Measurements from ENCODE around the gene C11orf21. TPM values are rescaled to one million over a fixed set of nuclear protein-coding genes. Genes with fewer than 3 reads are reported as not detected.

Gene C11orf21
- total and polyA plus RNA-seq, 2 donors: 2.4 to 18.9 TPM

GRCh38 chr11:2272228-2272945 is 29.3 kb downstream of the C11orf21 start:
- H3K27ac ChIP-seq (ENCODE audit: low read depth in 1 of 2, low read length in 1 of 2): no peak overlapping the region
- H3K4me3 ChIP-seq (ENCODE audit: low read length in 2 of 2): no peak overlapping the region
- peaks cover 3 to 8% of the 10 kb centered on the region in 2 donors for H3K4me1 ChIP-seq (ENCODE audit: control insufficient read depth in 2 of 2, insufficient read depth in 2 of 2, low read length in 2 of 2)
- no peaks in the 10 kb centered on the region for H3K9me3 ChIP-seq (ENCODE audit: control insufficient read depth in 2 of 2, insufficient read depth in 1 of 2, low read length in 1 of 2)
- 78% methylated on average over 21 of the region's 21 CpGs for WGBS
- H3K27me3 ChIP-seq (ENCODE audit: control insufficient read depth in 2 of 2, insufficient read depth in 1 of 2, low read length in 1 of 2): peaks cover 47 to 62% of the 10 kb centered on the region in 2 donors
- no peak for DNase-seq (ENCODE audit: low read depth in 6 of 9, low spot score in 9 of 9)
- no peaks in the 10 kb centered on the region for H3K36me3 ChIP-seq (ENCODE audit: control insufficient read depth in 2 of 2, insufficient read depth in 2 of 2, low read length in 1 of 2)

GRCh38 chr11:2271327-2272227 is 30.1 kb downstream of the C11orf21 start:
- DNase-seq (ENCODE audit: low read depth in 6 of 9, low spot score in 9 of 9): no peak
- Histone ChIP-seq H3K36me3 (ENCODE audit: control insufficient read depth in 2 of 2, insufficient read depth in 2 of 2, low read length in 1 of 2) (no peaks in the 10 kb centered on the region), H3K9me3 (ENCODE audit: control insufficient read depth in 2 of 2, insufficient read depth in 1 of 2, low read length in 1 of 2) (no peaks in the 10 kb centered on the region), H3K4me3 (ENCODE audit: low read length in 2 of 2) (peak overlapping the region in 1 of 2 donors; percentile 11), H3K4me1 (ENCODE audit: control insufficient read depth in 2 of 2, insufficient read depth in 2 of 2, low read length in 2 of 2) (peaks cover 3 to 10% of the 10 kb centered on the region in 2 donors), H3K27me3 (ENCODE audit: control insufficient read depth in 2 of 2, insufficient read depth in 1 of 2, low read length in 1 of 2) (peaks cover 48 to 70% of the 10 kb centered on the region in 2 donors), H3K27ac (ENCODE audit: low read depth in 1 of 2, low read length in 1 of 2) (no peak overlapping the region)
- 35% methylated on average over 45 of the region's 45 CpGs for WGBS

GRCh38 chr11:2271077-2271326 is 30.7 kb downstream of the C11orf21 start:
- Histone ChIP-seq H3K4me1 (ENCODE audit: control insufficient read depth in 2 of 2, insufficient read depth in 2 of 2, low read length in 2 of 2) (peaks cover 3 to 15% of the 10 kb centered on the region in 2 donors), H3K36me3 (ENCODE audit: control insufficient read depth in 2 of 2, insufficient read depth in 2 of 2, low read length in 1 of 2) (no peaks in the 10 kb centered on the region), H3K27ac (ENCODE audit: low read depth in 1 of 2, low read length in 1 of 2) (no peak overlapping the region), H3K4me3 (ENCODE audit: low read length in 2 of 2) (peak overlapping the region in 1 of 2 donors; percentile 11), H3K27me3 (ENCODE audit: control insufficient read depth in 2 of 2, insufficient read depth in 1 of 2, low read length in 1 of 2) (peaks cover 48 to 76% of the 10 kb centered on the region in 2 donors), H3K9me3 (ENCODE audit: control insufficient read depth in 2 of 2, insufficient read depth in 1 of 2, low read length in 1 of 2) (no peaks in the 10 kb centered on the region)
- peak in 1 of 9 donors; percentile 33 for DNase-seq (ENCODE audit: low read depth in 6 of 9, low spot score in 9 of 9)
- WGBS: 3% methylated on average over 28 of the region's 28 CpGs

- H3K27ac ChIP-seq (ENCODE audit: low read depth in 1 of 2, low read length in 1 of 2): peak within 1 kb of the TSS in 1 of 2 donors; percentile 22
- peak in 1 of 9 donors; percentile 10 for DNase-seq (ENCODE audit: low read depth in 6 of 9, low spot score in 9 of 9)
- no peaks in the 10 kb centered on the region for H3K36me3 ChIP-seq (ENCODE audit: control insufficient read depth in 2 of 2, insufficient read depth in 2 of 2, low read length in 1 of 2)
- H3K4me3 ChIP-seq (ENCODE audit: low read length in 2 of 2): peak within 1 kb of the TSS in 1 of 2 donors; percentile 34
- H3K9me3 ChIP-seq (ENCODE audit: control insufficient read depth in 2 of 2, insufficient read depth in 1 of 2, low read length in 1 of 2): no peaks in the 10 kb centered on the region
- 4% methylated on average over 89 of the region's 89 CpGs for WGBS
- H3K27me3 ChIP-seq (ENCODE audit: control insufficient read depth in 2 of 2, insufficient read depth in 1 of 2, low read length in 1 of 2): peaks cover 48 to 80% of the 10 kb centered on the region in 2 donors
- H3K4me1 ChIP-seq (ENCODE audit: control insufficient read depth in 2 of 2, insufficient read depth in 2 of 2, low read length in 2 of 2): peaks cover 3 to 20% of the 10 kb centered on the region in 2 donors
Observed at GRCh38 chr11:2270322-2271076, 31.2 kb downstream of the C11orf21 start, which contains the start of gene ASCL2. TSS of gene ASCL2 (minus strand) at chr11:2270588. CDS start at chr11:2270332, 256 bp downstream.

- 2% methylated on average over 104 of the region's 104 CpGs for WGBS
- peak in 6 of 9 donors; percentile 13 to 60 (median 38) for DNase-seq (ENCODE audit: low read depth in 6 of 9, low spot score in 9 of 9)
- Histone ChIP-seq H3K4me3 (ENCODE audit: low read length in 2 of 2) (peak overlapping the region in 1 of 2 donors; percentile 34), H3K27ac (ENCODE audit: low read depth in 1 of 2, low read length in 1 of 2) (peak overlapping the region in 1 of 2 donors; percentile 22), H3K9me3 (ENCODE audit: control insufficient read depth in 2 of 2, insufficient read depth in 1 of 2, low read length in 1 of 2) (no peaks in the 10 kb centered on the region), H3K4me1 (ENCODE audit: control insufficient read depth in 2 of 2, insufficient read depth in 2 of 2, low read length in 2 of 2) (peaks cover 3 to 23% of the 10 kb centered on the region in 2 donors), H3K36me3 (ENCODE audit: control insufficient read depth in 2 of 2, insufficient read depth in 2 of 2, low read length in 1 of 2) (no peaks in the 10 kb centered on the region), H3K27me3 (ENCODE audit: control insufficient read depth in 2 of 2, insufficient read depth in 1 of 2, low read length in 1 of 2) (peaks cover 48 to 84% of the 10 kb centered on the region in 2 donors)
Observed at GRCh38 chr11:2269601-2270321, 32.0 kb downstream of the C11orf21 start.

- H3K36me3 ChIP-seq (ENCODE audit: control insufficient read depth in 2 of 2, insufficient read depth in 2 of 2, low read length in 1 of 2): no peaks in the 10 kb centered on the region
- H3K4me3 ChIP-seq (ENCODE audit: low read length in 2 of 2): peak overlapping the region in 1 of 2 donors; percentile 34
- H3K9me3 ChIP-seq (ENCODE audit: control insufficient read depth in 2 of 2, insufficient read depth in 1 of 2, low read length in 1 of 2): no peaks in the 10 kb centered on the region
- H3K4me1 ChIP-seq (ENCODE audit: control insufficient read depth in 2 of 2, insufficient read depth in 2 of 2, low read length in 2 of 2): peaks cover 3 to 23% of the 10 kb centered on the region in 2 donors
- DNase-seq (ENCODE audit: low read depth in 6 of 9, low spot score in 9 of 9): peak in 1 of 9 donors; percentile 25
- H3K27ac ChIP-seq (ENCODE audit: low read depth in 1 of 2, low read length in 1 of 2): peak overlapping the region in 1 of 2 donors; percentile 62
- 5% methylated on average over 89 of the region's 89 CpGs for WGBS
- peaks cover 48 to 86% of the 10 kb centered on the region in 2 donors for H3K27me3 ChIP-seq (ENCODE audit: control insufficient read depth in 2 of 2, insufficient read depth in 1 of 2, low read length in 1 of 2)
Observed at GRCh38 chr11:2268729-2269600, 32.8 kb downstream of the C11orf21 start.

- H3K27me3 ChIP-seq (ENCODE audit: control insufficient read depth in 2 of 2, insufficient read depth in 1 of 2, low read length in 1 of 2): peaks cover 48 to 80% of the 10 kb centered on the region in 2 donors
- H3K9me3 ChIP-seq (ENCODE audit: control insufficient read depth in 2 of 2, insufficient read depth in 1 of 2, low read length in 1 of 2): no peaks in the 10 kb centered on the region
- 95% methylated on average over 26 of the region's 26 CpGs for WGBS
- DNase-seq (ENCODE audit: low read depth in 6 of 9, low spot score in 9 of 9): no peak
- no peaks in the 10 kb centered on the region for H3K36me3 ChIP-seq (ENCODE audit: control insufficient read depth in 2 of 2, insufficient read depth in 2 of 2, low read length in 1 of 2)
- no peak overlapping the region for H3K27ac ChIP-seq (ENCODE audit: low read depth in 1 of 2, low read length in 1 of 2)
- no peak overlapping the region for H3K4me3 ChIP-seq (ENCODE audit: low read length in 2 of 2)
- peaks cover 3 to 23% of the 10 kb centered on the region in 2 donors for H3K4me1 ChIP-seq (ENCODE audit: control insufficient read depth in 2 of 2, insufficient read depth in 2 of 2, low read length in 2 of 2)
Observed at GRCh38 chr11:2267851-2268728, 33.6 kb downstream of the C11orf21 start.

Measured in thymus (tissue), 11 donors.